ENCODE results near the gene PDIA3. TPM values are rescaled to one million over a fixed set of nuclear protein-coding genes. Genes with fewer than 3 reads are reported as not detected.

Gene PDIA3
- total RNA-seq, 2 experiments from 2014 or later = 335 to 338 TPM

Other genes with a start within 250 kb of the PDIA3 start
- under 1 TPM; 0.68 TPM for gene MAP1A, start 228.8 kb upstream of the PDIA3 start, total RNA-seq
- 10 to 100 TPM; 32.8 to 33.6 TPM for gene PPIP5K1, start 156.2 kb upstream of the PDIA3 start, total RNA-seq
- gene CKMT1B, start 152.4 kb upstream of the PDIA3 start, total RNA-seq = under 1 TPM; 0.29 to 0.92 TPM
- under 1 TPM; 0.54 to 0.62 TPM for gene STRC, start 127.6 kb upstream of the PDIA3 start, total RNA-seq
- 1 to 10 TPM in 1 of 2 experiments, under 1 TPM in 1; 0.91 to 1.7 TPM for gene CATSPER2, start 97.6 kb upstream of the PDIA3 start, total RNA-seq
- gene CKMT1A, start 52.6 kb upstream of the PDIA3 start, total RNA-seq = under 1 TPM in 1 of 2 experiments, not detected in 1; 0.14 TPM
- gene ELL3, start 30.5 kb downstream of the PDIA3 start, total RNA-seq = 1 to 10 TPM; 1.4 to 2.4 TPM
- 100 to 1,000 TPM; 695 to 709 TPM for gene SERF2, start 45.9 kb downstream of the PDIA3 start, total RNA-seq
- under 1 TPM; 0.08 to 0.14 TPM for gene SERINC4, start 53.8 kb downstream of the PDIA3 start, total RNA-seq
- gene HYPK, start 54.2 kb downstream of the PDIA3 start, total RNA-seq = 10 to 100 TPM; 20.9 to 24.0 TPM
- gene MFAP1, start 78.3 kb downstream of the PDIA3 start, total RNA-seq = 10 to 100 TPM; 48.3 to 49.6 TPM
- gene WDR76, start 80.6 kb downstream of the PDIA3 start, total RNA-seq = 10 to 100 TPM; 75.1 to 81.1 TPM